SIG-M5 (cell line): ENCODE results near the gene FOXK2.

Experiments
- DNase-seq: peaks from one replicate; lab custom pipeline; 2025; lab: John Stamatoyannopoulos, UW

FOXK2 gene

DNA sequence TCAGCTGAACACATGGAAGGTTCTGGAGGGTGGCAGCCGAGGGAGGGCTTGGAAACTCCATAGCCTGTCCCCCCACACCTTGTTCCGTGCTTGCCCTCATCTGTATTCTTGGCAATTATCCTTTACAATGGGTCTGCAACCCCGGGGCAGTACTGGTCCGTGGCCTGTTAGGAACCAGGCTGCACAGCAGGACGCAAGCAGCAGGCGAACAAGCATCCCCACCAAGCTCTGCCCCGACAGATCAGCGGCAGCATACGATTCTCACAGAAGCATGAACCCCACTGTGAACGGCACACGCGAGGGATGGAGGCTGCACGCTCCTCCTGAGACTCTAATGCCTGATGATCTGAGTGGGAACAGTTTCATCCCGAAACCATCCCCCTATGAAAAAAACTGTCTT lies 122.5 kb downstream of the FOXK2 start:
- DNase-seq, result no peak

DNA sequence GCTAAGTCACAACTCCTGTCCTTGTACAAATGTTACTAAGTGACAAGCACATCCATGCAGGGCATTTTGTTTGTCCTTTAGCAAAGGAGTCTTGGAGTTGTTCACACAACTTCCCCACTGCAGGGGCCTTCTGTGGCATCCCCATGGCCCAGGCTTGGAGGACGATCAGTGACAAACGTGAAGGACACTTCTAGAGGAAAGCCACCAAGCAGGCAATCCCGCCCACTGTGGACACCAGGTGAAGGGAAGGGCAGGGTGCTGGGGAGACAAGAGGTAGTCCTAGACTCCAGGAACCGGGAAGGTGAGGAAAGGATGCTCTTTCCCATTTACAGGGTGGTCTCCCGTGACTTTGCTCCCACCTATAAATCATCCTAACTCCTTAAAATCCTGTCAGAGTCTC lies 124.6 kb downstream of the FOXK2 start:
- DNase-seq, result no peak

DNA sequence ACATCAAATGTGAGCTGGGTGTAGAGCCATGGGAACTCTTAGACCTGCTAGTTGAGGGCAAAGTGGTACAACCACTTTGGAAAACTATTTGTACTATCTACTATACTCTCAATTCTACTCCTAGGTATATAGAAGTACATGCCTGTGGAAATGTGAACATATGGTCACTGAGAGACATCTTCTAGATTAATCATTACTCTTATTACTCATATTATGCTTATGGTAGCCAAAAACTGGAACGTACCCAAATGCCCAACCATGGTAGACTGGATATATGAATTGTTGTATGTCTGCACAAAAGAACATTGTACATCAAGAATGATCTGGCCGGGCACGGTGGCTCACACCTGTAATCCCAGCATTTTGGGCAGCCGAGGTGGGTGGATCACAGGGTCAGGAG lies 126.0 kb downstream of the FOXK2 start:
- DNase-seq, result no peak

DNA sequence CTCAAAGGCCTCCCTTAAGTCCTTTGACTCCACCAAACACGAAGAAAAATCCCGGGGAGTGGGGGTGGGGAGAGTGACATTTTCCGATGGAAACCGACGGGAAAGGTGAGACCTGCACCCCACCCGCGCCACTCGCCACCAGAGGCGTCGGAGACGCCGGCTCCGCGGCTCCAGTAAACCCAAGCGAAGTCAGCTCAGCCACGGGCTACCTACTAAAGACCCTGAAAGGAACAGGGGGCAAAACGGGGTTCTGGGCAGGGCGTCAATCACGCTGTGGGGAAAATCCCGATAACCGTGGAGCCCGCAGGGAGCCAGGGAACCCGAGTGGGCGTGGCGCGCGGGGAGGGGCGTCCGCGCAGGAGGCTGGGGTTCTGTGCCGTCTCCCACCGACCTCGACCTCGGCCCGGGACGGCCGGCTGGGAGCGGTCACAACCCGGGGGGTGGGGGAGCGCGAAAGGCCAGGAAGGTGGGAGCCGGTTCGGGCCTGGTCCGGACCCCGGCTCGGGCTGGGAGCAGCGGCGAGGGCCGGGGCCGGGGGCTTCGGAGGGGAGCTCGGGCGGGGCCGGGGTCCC lies 128.1 kb downstream of the FOXK2 start:
- no peak for DNase-seq

- peak; percentile 62 for DNase-seq
Observed at GRCh38 chr17:82648165-82648668, 128.7 kb downstream of the FOXK2 start, which contains the start of gene WDR45B. WDR45B (minus strand) TSS chr17:82648444; CDS start chr17:82648340, 104 bp downstream.

DNA sequence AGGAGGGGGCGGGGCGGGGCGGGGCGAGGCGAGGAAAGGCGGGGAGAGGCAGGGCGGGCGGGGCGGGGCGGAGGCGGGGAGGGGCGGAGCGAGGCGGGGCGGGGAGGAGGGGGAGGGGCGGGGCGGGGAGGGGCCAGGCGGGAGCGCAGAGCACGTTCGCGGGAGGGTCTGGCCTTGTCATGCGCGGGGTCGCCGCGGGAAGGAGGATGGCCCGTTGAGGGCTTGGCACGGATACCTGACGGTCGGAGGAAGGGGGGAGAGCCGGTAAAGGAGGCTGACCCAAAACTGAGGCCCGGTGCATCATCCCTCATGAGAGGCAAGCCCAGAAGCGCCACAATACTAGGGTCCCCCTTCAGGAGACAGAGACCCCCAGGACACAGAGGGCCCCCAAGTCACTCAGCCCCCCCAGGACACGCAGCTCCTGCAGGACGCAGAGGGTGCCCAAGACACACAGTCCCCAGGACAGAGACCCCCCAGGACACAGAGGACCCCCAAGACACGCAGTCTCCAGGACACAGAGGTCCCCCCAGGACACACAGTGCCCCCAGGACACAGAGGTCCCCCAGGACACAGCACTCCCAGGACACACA lies 129.3 kb downstream of the FOXK2 start:
- DNase-seq, result no peak

- no peak for DNase-seq
Observed at GRCh38 chr17:82649501-82650261, 130.1 kb downstream of the FOXK2 start.

DNA sequence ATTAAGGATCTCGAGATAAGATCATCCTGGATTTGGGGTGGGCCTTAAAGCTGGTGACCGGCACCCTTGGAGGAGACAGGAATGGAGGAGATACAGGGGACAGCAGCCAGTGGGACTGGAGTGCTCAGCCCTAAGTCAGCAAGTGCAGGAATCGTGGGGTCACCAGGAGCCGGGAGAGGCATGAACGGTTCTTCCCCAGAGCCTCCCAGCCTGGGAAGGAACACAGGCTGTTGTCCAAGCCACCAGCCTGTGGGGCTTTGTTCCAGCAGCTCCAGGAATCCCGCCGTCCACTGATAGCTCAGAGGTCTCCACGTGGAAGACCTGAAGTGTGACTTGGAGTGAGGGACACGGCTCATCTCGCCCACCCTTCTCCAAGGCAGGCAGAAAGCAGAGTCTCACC lies 131.2 kb downstream of the FOXK2 start:
- no peak for DNase-seq

DNA sequence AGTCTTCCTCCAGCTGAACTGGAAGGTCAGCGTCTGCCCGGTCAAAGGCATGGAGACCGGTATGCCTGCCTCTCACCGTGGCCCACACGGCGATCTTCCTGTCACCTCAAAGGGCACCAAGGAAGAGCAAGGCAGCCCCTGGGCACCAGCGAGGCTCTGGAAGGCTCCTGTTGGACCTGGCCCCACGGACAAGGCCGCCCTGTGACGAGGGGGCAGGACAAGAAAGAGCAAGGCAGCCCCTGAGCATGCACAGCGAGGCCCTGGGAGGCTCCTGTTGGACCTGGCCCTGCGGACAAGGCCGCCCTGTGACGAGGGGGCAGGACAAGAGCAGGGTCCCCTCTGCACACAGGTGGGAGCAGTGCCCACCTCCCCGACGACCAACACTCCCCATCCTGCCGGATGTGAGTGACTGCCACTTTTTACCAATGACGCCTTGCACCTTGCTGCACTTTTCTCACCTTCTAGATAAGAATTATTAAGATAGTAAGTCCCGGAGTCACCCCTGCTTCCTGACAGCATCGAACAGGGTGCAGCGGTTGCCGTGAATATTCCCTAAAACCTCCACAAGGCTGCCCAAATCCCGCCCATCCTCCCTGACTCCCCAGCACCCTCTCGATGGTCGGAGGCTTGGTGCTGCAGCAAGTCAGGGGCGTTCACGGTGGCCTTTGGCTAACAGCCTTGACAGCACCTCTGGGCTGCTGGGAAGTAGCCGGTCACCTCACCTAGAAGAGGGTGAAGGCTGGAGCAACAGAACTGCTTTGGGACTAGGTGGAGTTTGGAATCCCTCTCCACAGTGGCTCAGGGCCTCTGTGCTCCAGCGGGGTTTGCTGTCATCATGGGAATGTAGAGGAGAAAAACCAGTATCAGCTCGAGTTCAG lies 134.4 kb downstream of the FOXK2 start:
- DNase-seq, result no peak
